Stimulated activated CD4-positive, alpha-beta T cell treated with anti-CD3 and anti-CD28 coated beads, Interleukin-4, amount 100 ng/mL, for 48 hours (primary cell): ENCODE results near the gene DDR1.
"Not testable (repeated sequence)": the region's sequence is repeated elsewhere in the genome, so short reads cannot be mapped to it uniquely, and the experiment has no call there.

Experiments
- DNase-seq, 2 donors: peaks; one replicate each; pipeline ENCODE4 v3.0.0-alpha.2; 2020; ENCODE audit warnings: low read depth in 2 of 2

The DDR1 gene

GRCh38 chr6:30894381-30894780 lies 10.1 kb downstream of the DDR1 start:
- no peak for DNase-seq

GRCh38 chr6:30894935-30895334 lies 10.6 kb downstream of the DDR1 start:
- no peak for DNase-seq

GRCh38 chr6:30895343-30895742 lies 11.0 kb downstream of the DDR1 start:
- DNase-seq: no peak

- DNase-seq: no peak
Measured at GRCh38 chr6:30896541-30896940, 12.2 kb downstream of the DDR1 start.

- DNase-seq: no peak
Measured at GRCh38 chr6:30897882-30898281, 13.6 kb downstream of the DDR1 start.

- DNase-seq: no peak
Measured at GRCh38 chr6:30898750-30899360, 14.5 kb downstream of the DDR1 start.

- no peak for DNase-seq
Measured at GRCh38 chr6:30900863-30901417, 16.6 kb downstream of the DDR1 start.

- DNase-seq: no peak
Measured at GRCh38 chr6:30901436-30901835, 17.1 kb downstream of the DDR1 start.

GRCh38 chr6:30902196-30902595 lies 17.9 kb downstream of the DDR1 start:
- DNase-seq: not testable (repeated sequence)

GRCh38 chr6:30902709-30903108 lies 18.4 kb downstream of the DDR1 start:
- no peak for DNase-seq

GRCh38 chr6:30903236-30903635 lies 18.9 kb downstream of the DDR1 start:
- DNase-seq: no peak

- not testable (repeated sequence) for DNase-seq
Measured at GRCh38 chr6:30907290-30907757, 23.0 kb downstream of the DDR1 start.

GRCh38 chr6:30907758-30908591 lies 23.7 kb downstream of the DDR1 start, which contains the start of gene GTF2H4:
TSS of gene GTF2H4 (plus strand) at chr6:30908207.
- DNase-seq: peak; percentile 94 to 95

GRCh38 chr6:30908700-30909099 lies 24.4 kb downstream of the DDR1 start:
- no peak for DNase-seq

- DNase-seq: not testable (repeated sequence)
Measured at GRCh38 chr6:30910473-30910872, 26.2 kb downstream of the DDR1 start.

- no peak for DNase-seq
Measured at GRCh38 chr6:30912746-30913520, 28.6 kb downstream of the DDR1 start.

- DNase-seq: no peak
Measured at GRCh38 chr6:30913721-30914075, 29.4 kb downstream of the DDR1 start.

GRCh38 chr6:30914076-30914853 lies 29.9 kb downstream of the DDR1 start, which contains the start of gene VARS2:
TSS of gene VARS2 (plus strand) at chr6:30914238. CDS start at chr6:30914837, 599 bp downstream.
- DNase-seq: peak; percentile 75 to 77

- no peak for DNase-seq
Measured at GRCh38 chr6:30914854-30915590, 30.7 kb downstream of the DDR1 start.

GRCh38 chr6:30915591-30915946 lies 31.2 kb downstream of the DDR1 start:
- DNase-seq: no peak

- DNase-seq: no peak
Measured at GRCh38 chr6:30917041-30917440, 32.7 kb downstream of the DDR1 start.
